Fibroblast of pulmonary artery (primary cell): ENCODE measurements around the gene COG8.

Source experiments
- DNase-seq: peaks from one replicate; pipeline ENCODE4 v3.0.0-alpha.2; 2010; ENCODE audit warnings: low read depth
- H3K4me3 ChIP-seq: replicated peaks from 2 replicates; pipeline ENCODE4 v1.5.1; 2011; ENCODE audit warnings: low read depth, mild to moderate bottlenecking, control low read depth, low read length, moderate library complexity
- TF ChIP-seq, protein P1 (sequence below): IDR thresholded peaks from 2 replicates; pipeline ENCODE4 v1.5.1; 2011; ENCODE audit warnings: mild to moderate bottlenecking, control low read depth, low read length, inconsistent platforms; ENCODE audit errors: missing control alignments

The COG8 gene, protein sequence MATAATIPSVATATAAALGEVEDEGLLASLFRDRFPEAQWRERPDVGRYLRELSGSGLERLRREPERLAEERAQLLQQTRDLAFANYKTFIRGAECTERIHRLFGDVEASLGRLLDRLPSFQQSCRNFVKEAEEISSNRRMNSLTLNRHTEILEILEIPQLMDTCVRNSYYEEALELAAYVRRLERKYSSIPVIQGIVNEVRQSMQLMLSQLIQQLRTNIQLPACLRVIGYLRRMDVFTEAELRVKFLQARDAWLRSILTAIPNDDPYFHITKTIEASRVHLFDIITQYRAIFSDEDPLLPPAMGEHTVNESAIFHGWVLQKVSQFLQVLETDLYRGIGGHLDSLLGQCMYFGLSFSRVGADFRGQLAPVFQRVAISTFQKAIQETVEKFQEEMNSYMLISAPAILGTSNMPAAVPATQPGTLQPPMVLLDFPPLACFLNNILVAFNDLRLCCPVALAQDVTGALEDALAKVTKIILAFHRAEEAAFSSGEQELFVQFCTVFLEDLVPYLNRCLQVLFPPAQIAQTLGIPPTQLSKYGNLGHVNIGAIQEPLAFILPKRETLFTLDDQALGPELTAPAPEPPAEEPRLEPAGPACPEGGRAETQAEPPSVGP

DNA sequence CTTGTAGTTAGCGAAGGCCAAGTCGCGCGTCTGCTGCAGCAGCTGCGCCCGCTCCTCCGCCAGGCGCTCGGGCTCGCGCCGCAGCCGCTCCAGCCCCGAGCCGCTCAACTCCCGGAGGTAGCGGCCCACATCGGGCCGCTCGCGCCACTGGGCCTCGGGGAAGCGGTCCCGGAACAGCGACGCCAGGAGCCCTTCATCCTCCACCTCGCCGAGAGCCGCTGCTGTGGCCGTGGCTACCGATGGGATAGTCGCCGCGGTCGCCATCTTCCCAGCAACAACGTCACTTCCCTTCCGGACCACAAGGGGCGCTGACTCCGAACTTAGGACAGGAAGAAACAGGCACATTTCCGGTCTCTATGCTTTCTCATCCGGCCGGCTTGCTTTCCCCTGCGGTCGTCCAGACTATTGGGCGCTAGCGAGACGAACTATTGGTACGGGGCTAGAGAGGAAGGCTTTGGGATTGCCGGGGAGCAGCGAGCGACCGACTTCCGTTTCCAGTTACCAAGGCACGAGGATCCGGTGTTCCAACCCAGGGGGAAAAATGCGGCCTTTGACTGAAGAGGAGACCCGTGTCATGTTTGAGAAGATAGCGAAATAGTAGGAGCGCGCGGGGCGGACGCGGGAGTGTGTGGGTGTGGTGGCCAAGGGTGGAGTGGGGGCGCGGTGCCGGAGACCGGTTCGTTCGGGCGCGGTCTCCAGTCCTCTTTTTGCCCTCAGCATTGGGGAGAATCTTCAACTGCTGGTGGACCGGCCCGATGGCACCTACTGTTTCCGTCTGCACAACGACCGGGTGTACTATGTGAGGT is at the start of gene COG8, which contains the start of gene NIP7:
Gene COG8, minus strand, starts transcription at position 276 of the 806 bp plus-strand sequence. Its CDS starts 12 bp downstream, at position 264.
Gene NIP7, plus strand, starts transcription at position 484 of the 806 bp plus-strand sequence. Its CDS starts 58 bp downstream, at position 542.
- peak within 1 kb of the TSS; percentile 97 for H3K4me3 ChIP-seq
- peak; percentile 99 for DNase-seq
- TF ChIP-seq, protein P1, sequence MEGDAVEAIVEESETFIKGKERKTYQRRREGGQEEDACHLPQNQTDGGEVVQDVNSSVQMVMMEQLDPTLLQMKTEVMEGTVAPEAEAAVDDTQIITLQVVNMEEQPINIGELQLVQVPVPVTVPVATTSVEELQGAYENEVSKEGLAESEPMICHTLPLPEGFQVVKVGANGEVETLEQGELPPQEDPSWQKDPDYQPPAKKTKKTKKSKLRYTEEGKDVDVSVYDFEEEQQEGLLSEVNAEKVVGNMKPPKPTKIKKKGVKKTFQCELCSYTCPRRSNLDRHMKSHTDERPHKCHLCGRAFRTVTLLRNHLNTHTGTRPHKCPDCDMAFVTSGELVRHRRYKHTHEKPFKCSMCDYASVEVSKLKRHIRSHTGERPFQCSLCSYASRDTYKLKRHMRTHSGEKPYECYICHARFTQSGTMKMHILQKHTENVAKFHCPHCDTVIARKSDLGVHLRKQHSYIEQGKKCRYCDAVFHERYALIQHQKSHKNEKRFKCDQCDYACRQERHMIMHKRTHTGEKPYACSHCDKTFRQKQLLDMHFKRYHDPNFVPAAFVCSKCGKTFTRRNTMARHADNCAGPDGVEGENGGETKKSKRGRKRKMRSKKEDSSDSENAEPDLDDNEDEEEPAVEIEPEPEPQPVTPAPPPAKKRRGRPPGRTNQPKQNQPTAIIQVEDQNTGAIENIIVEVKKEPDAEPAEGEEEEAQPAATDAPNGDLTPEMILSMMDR: peak; percentile 79

- TF ChIP-seq, protein P1: no peak
- H3K4me3 ChIP-seq: no peak overlapping the region
- peak; percentile 44 for DNase-seq
These were observed 47.2 kb upstream of the COG8 start for GRCh38 chr16:69386596-69386995.

- TF ChIP-seq, protein P1: no peak
- no peak for DNase-seq
- peak overlapping the region; percentile 90 for H3K4me3 ChIP-seq
These were observed 45.6 kb upstream of the COG8 start for GRCh38 chr16:69384974-69385373.

DNA sequence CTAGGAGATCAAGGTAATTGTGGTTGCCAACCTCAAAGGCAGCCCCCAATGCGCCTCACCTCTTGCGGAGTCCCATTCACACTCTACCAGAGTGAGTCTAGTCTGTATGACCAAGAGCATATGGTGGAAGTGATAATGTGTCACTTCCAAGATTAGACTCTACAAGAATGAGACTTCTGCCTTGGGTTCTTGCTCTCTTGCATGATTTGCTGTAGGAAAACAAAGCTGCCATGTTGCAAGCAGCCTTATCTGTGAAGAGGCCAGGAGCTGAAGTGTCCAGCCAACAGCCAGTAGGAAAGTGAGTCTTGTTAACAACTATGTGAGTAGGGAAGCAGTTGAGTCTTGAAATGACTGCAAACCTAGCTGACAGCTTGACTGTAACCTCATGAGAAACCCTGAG is 43.1 kb upstream of the COG8 start:
- no peak for DNase-seq
- no peak overlapping the region for H3K4me3 ChIP-seq
- TF ChIP-seq, protein P1: no peak

GRCh38 chr16:69381231-69381630 is 41.9 kb upstream of the COG8 start:
- H3K4me3 ChIP-seq: no peak overlapping the region
- TF ChIP-seq, protein P1: no peak
- DNase-seq: peak; percentile 37

GRCh38 chr16:69378760-69379159 is 39.4 kb upstream of the COG8 start:
- peak; percentile 64 for DNase-seq
- no peak overlapping the region for H3K4me3 ChIP-seq
- TF ChIP-seq, protein P1: no peak
